HFFc6 (cell line): Measurements from ENCODE around the gene C11orf21. TPM values are rescaled to one million over a fixed set of nuclear protein-coding genes. Genes with fewer than 3 reads are reported as not detected.
"Not testable (repeated sequence)": the region's sequence is repeated elsewhere in the genome, so short reads cannot be mapped to it uniquely, and the experiment has no call there.

Source experiments
- DNase-seq: peaks from one replicate; pipeline ENCODE4 v3.0.0-alpha.2; 2018
- H3K27ac Mint-ChIP-seq: 2 replicates; pipeline ENCODE4 v1.8.0; 2020; ENCODE audit warnings: mild to moderate bottlenecking, mixed read lengths
- H3K27me3 Mint-ChIP-seq: 2 replicates; pipeline ENCODE4 v1.8.0; 2021; ENCODE audit warnings: mild to moderate bottlenecking, moderate library complexity, mixed read lengths; ENCODE audit not compliant: insufficient read depth
- H3K36me3 Mint-ChIP-seq: 2 replicates; pipeline ENCODE4 v1.8.0; 2021; ENCODE audit warnings: low read depth, mixed read lengths
- H3K4me1 Mint-ChIP-seq: 2 replicates; pipeline ENCODE4 v1.8.0; 2020; ENCODE audit warnings: low read depth, mixed read lengths
- H3K4me3 Mint-ChIP-seq: 2 replicates; pipeline ENCODE4 v1.8.0; 2020; ENCODE audit warnings: mild to moderate bottlenecking, moderate library complexity, mixed read lengths
- H3K9me3 Mint-ChIP-seq: 2 replicates; pipeline ENCODE4 v1.8.0; 2020; ENCODE audit warnings: mild to moderate bottlenecking, mixed read lengths
- total RNA-seq, 6 experiments: library from RNA; stranded (reverse); fragmentation: NEBNext Ultra II Directional; extraction: Animal tissue kit (Norgen Biotek cat#: 25700); gene quantifications; 2 replicates in 1 of 6; 3 replicates in 5 of 6; pipeline ENCODE4 v1.2.3, GENCODE V29; 2021
- TF ChIP-seq, protein P1 (sequence below): fragments of 200-600 bp; sonication (generic); IDR thresholded peaks from 2 replicates; pipeline ENCODE4 v1.5.0; 2021; ENCODE audit warnings: antibody characterized with exemption, mild to moderate bottlenecking

Gene C11orf21
- total RNA-seq, 6 experiments from 2014 or later, result not detected

DNA sequence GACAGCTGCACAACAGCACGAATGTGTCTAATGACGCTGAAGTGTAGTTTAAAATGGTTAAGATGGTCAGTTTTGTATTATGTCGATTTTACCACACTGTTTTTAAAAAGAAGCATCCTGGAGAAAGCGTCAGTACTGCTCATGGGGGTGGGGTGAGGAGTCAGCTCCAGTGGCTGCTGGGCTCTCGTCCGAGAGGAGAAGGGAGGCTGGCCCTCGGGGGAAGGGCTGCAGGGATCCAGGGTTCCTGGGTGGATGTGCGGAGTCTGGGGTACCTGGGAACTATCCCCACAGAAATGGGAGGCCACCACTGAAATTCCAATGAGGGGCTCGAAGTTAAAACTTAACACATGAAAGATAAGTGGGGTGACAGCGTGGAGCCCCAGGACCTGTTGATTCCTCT, 11.9 kb downstream of the C11orf21 start:
- no peak overlapping the region for H3K4me3 Mint-ChIP-seq
- H3K27me3 Mint-ChIP-seq, result peaks cover 49% of the 10 kb centered on the region
- no peaks in the 10 kb centered on the region for H3K36me3 Mint-ChIP-seq
- H3K27ac Mint-ChIP-seq, result no peak overlapping the region
- DNase-seq, result no peak
- TF ChIP-seq, protein P1, sequence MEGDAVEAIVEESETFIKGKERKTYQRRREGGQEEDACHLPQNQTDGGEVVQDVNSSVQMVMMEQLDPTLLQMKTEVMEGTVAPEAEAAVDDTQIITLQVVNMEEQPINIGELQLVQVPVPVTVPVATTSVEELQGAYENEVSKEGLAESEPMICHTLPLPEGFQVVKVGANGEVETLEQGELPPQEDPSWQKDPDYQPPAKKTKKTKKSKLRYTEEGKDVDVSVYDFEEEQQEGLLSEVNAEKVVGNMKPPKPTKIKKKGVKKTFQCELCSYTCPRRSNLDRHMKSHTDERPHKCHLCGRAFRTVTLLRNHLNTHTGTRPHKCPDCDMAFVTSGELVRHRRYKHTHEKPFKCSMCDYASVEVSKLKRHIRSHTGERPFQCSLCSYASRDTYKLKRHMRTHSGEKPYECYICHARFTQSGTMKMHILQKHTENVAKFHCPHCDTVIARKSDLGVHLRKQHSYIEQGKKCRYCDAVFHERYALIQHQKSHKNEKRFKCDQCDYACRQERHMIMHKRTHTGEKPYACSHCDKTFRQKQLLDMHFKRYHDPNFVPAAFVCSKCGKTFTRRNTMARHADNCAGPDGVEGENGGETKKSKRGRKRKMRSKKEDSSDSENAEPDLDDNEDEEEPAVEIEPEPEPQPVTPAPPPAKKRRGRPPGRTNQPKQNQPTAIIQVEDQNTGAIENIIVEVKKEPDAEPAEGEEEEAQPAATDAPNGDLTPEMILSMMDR, result no peak
- H3K4me1 Mint-ChIP-seq, result no peaks in the 10 kb centered on the region
- no peaks in the 10 kb centered on the region for H3K9me3 Mint-ChIP-seq

DNA sequence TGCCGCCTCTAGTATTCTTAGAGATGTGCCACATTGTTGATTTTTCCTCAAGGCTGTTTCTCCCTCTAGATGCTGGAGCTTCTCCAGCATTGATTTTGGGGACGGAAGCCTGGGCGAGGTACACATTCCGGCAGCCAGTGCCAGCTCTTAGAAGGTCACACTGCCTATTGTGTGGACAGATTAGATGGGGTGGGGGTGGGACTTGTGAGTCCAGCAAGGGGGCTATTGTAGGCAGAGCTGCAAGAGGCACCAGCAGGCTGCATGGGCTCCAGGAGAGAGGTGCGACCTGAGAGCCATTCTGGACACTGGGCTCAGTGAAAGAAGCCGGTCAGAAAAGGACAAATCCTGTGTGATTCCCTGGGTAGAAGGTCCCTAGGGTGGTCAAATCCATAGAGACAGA, 12.4 kb downstream of the C11orf21 start:
- Mint-ChIP-seq H3K27ac (no peak overlapping the region), H3K9me3 (no peaks in the 10 kb centered on the region), H3K27me3 (peaks cover 51% of the 10 kb centered on the region), H3K4me3 (no peak overlapping the region), H3K36me3 (no peaks in the 10 kb centered on the region), H3K4me1 (no peaks in the 10 kb centered on the region)
- TF ChIP-seq, protein P1, result no peak
- DNase-seq, result no peak

- H3K4me1 Mint-ChIP-seq, result no peaks in the 10 kb centered on the region
- TF ChIP-seq, protein P1, result no peak
- H3K4me3 Mint-ChIP-seq, result no peak overlapping the region
- H3K9me3 Mint-ChIP-seq, result no peaks in the 10 kb centered on the region; the same call in 1 of the 2 replicates
- H3K27me3 Mint-ChIP-seq, result peaks cover 51% of the 10 kb centered on the region
- no peak overlapping the region for H3K27ac Mint-ChIP-seq
- no peak for DNase-seq
- no peaks in the 10 kb centered on the region for H3K36me3 Mint-ChIP-seq
Observed at GRCh38 chr11:2287091-2287490, 14.6 kb downstream of the C11orf21 start.

- peaks cover 51% of the 10 kb centered on the region for H3K27me3 Mint-ChIP-seq
- not testable (repeated sequence) for H3K4me1 Mint-ChIP-seq, H3K9me3 Mint-ChIP-seq, H3K36me3 Mint-ChIP-seq, DNase-seq, H3K4me3 Mint-ChIP-seq, H3K27ac Mint-ChIP-seq
Observed at GRCh38 chr11:2286350-2286749, 15.4 kb downstream of the C11orf21 start.

DNA sequence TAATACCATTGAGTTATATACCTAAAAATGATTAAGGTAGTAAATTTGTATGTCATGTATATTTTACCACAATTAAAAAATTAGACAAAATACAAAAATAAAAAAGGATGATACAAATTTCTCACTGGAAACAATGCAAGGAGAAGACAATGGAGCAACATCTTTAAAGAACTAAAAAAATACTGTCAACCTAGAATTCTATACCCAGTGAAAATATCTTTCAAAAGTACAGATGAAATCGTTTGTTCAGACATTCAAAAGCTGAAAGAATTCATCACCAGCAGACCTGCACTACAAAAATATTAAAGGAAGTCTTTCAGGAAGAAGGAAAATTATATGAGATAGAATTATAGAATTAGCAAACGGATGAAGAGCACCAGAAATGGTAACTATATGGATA, 21.5 kb downstream of the C11orf21 start:
- TF ChIP-seq, protein P1, result no peak
- no peak for DNase-seq
- Mint-ChIP-seq H3K9me3 (no peaks in the 10 kb centered on the region; the same call in 1 of the 2 replicates), H3K4me1 (peaks cover 10% of the 10 kb centered on the region; the same call in 1 of the 2 replicates), H3K27ac (no peak overlapping the region), H3K36me3 (no peaks in the 10 kb centered on the region), H3K27me3 (peaks cover 45% of the 10 kb centered on the region), H3K4me3 (no peak overlapping the region)

GRCh38 chr11:2277933-2278523, 23.7 kb downstream of the C11orf21 start:
- no peak for DNase-seq
- H3K9me3 Mint-ChIP-seq, result no peaks in the 10 kb centered on the region; the same call in 1 of the 2 replicates
- no peaks in the 10 kb centered on the region for H3K36me3 Mint-ChIP-seq
- TF ChIP-seq, protein P1, result no peak
- peaks cover 10% of the 10 kb centered on the region; the same call in 1 of the 2 replicates for H3K4me1 Mint-ChIP-seq
- no peak overlapping the region for H3K4me3 Mint-ChIP-seq
- no peak overlapping the region for H3K27ac Mint-ChIP-seq
- H3K27me3 Mint-ChIP-seq, result peaks cover 50% of the 10 kb centered on the region
